Right forelimb (tissue), 1 donor: ENCODE results near the gene NAGPA.
"Not testable (repeated sequence)": the region's sequence is repeated elsewhere in the genome, so short reads cannot be mapped to it uniquely, and the experiment has no call there.

Experiments used
- DNase-seq: peaks from one replicate; pipeline ENCODE4 v3.0.0-alpha.2; 2018

The NAGPA gene

DNA sequence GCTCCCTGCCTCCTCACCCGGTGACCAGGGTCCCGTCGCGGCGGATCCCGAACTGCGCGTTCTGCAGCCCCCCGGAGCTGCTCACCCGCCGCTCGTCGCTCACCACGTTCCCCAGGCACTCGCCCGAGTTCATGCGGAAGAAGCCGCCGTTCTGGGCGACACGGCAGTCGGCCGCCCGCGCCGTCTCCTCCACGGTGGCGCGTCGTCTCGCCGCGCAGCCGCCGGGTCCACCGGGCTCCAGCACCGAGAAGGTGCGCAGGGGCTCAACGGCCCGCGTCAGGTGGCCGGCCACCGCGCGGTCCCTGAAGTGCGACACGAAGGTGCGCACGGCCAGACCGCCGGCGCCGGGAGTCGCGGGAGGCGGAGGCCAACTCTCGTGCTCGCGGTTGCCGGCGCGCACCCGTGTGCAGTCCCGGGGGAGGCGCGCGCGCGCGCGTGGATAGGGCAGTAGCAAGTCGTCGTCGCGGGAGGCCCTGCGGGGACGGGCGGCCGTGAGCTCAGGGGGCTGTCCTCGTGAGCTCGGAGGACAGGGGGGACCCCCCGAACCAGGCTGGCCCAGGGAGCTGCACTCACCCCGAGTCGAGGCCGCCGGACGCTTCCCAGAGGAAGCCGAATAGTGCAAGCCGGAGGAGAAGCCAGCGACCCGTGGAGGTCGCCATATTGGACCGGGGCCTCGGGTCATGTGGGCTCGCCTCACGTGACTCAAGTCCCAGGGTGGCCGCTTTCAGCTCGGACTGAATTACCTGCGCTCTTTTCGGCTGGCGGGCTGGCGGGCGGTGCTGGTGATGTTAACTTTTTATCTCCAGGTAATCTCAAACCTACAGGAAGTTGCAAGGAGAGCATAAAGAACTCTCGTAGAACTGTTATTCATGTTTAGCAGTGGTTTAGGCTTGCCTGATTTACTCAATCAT, at the start of gene NAGPA:
Gene NAGPA, minus strand, starts transcription at position 680 of the 911 bp plus-strand sequence. Its CDS starts 21 bp downstream, at position 659.
- peak; percentile 94 for DNase-seq

- not testable (repeated sequence) for DNase-seq
Observed at GRCh38 chr16:5080996-5081395, 47.3 kb upstream of the NAGPA start.

DNA sequence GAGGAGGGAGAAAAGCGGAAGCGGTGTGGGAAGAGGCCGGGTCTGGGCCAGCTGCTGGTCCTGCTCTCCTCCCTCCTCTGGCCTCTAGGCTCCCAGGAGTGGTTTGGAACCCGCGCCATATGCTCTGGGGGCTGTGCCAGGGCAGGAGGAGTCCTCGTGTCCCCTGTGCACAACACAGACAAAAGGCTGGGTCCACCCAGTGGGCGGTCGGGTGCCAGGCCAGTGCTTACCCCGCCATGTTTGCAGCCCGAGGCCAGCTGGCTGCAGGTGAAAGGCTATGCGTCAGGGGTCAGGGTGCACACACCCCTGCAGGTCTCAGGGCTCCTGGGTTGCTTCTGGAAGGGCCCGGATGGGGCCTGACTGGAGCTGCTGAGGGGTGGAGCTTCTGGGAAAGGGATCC, 46.7 kb upstream of the NAGPA start:
- not testable (repeated sequence) for DNase-seq

DNA sequence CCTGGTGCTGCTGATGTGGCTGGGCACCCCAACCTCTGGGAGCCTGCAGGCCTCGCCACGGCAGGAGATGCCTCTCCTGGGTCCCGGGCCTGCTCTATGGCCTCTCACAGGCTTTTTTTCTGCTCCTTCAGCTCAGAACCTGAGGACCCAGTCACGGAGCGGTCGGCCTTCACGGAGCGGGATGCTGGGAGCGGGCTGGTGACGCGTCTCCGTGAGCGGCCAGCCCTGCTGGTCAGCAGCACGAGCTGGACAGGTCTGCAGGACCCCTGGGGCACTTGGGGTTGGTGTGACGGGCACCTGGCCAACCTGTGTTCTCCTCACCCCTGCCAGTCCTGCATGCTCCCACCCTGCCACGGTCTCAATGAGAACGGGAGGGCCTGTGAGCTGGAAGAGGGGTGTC, 44.9 kb upstream of the NAGPA start:
- DNase-seq: no peak

- no peak for DNase-seq
Observed at GRCh38 chr16:5077304-5077703, 43.6 kb upstream of the NAGPA start.

DNA sequence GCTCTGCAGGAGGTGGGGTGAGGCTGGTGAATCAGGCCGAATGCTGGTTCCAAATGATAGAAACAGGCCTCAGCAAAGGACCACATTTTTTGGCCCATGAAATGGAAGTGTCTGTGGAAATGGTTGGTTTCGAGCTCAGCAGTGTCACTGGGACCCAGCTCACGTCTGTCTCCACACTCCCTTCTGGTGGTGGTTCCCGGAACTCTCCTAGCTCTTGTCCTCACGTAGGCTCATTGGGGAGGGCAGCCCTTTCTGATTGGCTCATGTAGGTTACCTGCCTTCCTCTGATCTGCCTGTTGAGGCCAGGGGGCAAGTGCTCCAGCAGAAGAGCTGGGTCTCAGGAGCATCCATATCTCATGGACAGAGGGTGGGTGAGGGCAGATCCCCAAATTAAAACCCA, 41.9 kb upstream of the NAGPA start:
- no peak for DNase-seq

GRCh38 chr16:5073771-5074170, 40.0 kb upstream of the NAGPA start:
- not testable (repeated sequence) for DNase-seq

GRCh38 chr16:5073279-5073629, 39.5 kb upstream of the NAGPA start:
- DNase-seq: no peak

DNA sequence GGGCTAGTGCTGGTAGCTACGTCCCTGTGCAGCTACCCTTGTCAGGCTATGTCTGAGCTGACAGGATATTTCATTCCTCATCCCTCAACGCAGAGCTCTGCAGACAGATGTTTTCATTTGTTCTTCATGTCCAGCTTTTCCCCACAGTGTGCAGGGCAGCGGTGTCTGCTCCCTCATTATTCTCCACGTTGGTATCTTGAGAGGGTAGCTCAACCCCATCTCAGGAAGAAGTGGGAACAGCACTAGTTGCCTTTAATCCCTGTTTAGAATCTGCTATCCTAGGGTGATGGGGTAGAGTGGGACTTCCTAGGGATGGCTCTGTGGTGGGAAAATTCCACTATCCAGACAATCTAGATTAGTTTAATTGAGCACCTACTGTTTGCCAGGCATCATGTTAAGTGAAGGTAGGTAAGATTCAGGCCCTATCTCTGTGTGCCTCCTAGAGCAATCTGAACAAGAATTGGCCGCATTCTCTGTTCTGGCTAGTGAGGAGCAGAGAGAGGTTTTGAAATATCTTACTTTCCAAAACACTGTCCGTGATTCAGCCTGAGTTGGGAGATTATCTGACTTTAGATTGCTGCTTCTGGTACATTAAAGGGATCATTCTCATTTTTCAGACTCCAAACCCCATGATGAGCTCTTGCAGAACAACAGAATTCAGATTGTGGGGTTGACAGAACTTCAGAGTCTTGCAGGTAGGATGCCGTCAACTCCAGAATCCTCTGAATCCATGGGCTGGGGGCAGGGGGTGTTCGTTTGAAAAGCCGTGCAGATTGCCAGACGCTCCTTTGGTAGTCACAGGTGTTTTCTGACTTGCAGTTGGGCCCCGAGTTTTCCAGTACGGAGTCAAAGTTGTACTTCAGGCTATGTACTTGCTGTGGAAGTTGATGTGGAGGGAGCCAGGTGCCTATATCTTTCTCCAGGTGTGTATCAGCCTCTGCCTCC, 38.9 kb upstream of the NAGPA start:
- no peak for DNase-seq

GRCh38 chr16:5071681-5072333, 38.1 kb upstream of the NAGPA start, which contains the start of gene ALG1:
TSS of gene ALG1 (plus strand) at chr16:5071843. CDS start at chr16:5071850, 7 bp downstream.
- DNase-seq: peak; percentile 94

- no peak for DNase-seq
Observed at GRCh38 chr16:5071341-5071680, 37.6 kb upstream of the NAGPA start.

DNA sequence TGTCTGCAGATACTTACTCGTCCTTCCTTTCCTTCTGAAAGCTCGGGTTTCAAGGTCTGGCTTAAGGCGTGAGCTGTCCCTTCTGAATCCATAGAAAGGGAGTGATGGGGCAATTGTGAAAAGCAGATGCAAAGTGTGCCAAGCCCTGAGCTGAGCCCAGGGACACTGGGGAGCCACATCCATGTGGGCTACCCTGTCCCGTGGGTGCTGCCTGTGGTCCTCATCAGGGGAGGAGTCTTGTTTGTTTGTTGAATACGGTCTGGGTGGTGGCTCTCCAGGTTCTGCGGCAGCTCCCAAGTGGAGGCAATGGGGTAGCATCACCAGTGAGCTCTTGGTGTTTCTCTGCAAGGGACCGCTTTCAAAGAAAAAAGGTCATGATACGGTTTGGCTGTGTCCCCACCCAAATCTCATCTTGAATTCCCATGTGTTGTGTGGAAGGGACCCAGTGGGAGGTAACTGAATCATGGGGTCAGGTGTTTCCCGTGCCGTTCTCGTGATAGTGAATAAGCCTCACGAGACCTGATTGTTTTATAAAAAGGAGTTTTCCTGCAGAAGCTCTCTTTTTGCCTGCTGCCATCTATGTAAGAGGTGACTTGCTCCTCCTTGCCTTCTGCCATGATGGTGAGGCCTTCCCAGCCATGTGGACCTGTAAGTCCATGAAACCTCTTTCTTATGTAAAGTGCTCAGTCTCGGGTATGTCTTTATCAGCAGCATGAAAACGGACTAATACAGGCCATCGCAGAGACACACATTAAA, 36.9 kb upstream of the NAGPA start:
- no peak for DNase-seq

GRCh38 chr16:5069854-5070253, 36.1 kb upstream of the NAGPA start:
- DNase-seq: no peak

DNA sequence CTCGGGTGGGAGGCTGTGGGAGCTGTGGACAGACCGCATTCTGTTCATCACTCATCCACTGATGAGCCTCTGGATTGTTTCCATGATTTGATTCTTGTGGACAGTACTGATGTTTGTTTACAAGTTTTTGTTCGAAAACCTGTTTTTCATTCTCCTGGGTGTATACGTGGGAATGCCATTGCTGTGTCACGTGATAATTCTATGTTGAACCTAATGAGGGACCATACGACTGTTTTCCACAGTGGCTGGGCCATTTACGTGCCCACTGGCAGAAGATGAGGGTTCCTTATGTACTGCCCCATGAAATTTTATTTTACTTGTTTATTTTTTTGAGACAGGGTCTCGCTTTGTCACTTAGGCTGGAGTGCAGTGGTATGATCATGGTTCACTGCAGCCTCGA, 35.3 kb upstream of the NAGPA start:
- DNase-seq: no peak

DNA sequence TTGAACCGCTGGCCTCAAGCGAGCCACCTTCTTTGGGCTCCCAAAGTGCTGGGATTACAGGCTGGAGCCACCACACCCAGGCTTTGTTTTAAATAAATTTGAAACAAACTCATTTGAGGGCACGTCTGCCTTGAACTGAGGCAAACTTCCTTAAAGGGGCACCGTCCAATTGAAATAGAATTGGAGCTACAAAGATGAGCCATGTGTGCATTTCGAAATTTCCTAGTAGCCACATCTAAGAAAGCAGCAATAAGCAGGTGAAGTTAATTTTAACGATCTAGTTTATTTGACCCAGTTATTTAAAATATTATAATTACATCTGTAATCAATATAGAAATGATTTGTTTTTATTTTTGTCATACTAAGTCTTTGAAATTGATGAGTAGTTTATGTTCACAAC, 32.8 kb upstream of the NAGPA start:
- no peak for DNase-seq

GRCh38 chr16:5065813-5066212, 32.1 kb upstream of the NAGPA start, which contains the start of gene C16orf89:
TSS of gene C16orf89 (minus strand) at chr16:5065956. CDS start at chr16:5065908, 48 bp downstream.
- no peak for DNase-seq

- no peak for DNase-seq
Observed at GRCh38 chr16:5065326-5065725, 31.6 kb upstream of the NAGPA start.

DNA sequence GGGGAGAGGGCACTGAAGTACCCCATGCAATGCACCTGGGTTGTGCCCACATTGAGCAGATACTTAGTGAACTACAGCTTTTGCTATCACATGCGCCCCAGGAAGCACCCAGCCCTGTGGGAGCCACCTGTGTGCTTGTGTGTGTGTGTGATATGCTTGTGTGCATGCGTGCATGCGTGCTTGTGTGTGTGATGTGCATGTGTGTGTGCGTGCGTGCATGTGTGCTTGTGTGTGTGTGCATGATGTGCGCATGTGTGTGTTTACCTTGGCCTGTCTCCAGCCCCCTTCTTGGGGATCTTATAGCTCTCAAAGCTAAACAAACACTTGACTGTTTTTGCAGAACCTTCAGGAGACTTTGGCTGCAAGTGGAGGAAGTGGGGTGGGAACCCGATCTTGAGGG, 31.2 kb upstream of the NAGPA start:
- DNase-seq: no peak

DNA sequence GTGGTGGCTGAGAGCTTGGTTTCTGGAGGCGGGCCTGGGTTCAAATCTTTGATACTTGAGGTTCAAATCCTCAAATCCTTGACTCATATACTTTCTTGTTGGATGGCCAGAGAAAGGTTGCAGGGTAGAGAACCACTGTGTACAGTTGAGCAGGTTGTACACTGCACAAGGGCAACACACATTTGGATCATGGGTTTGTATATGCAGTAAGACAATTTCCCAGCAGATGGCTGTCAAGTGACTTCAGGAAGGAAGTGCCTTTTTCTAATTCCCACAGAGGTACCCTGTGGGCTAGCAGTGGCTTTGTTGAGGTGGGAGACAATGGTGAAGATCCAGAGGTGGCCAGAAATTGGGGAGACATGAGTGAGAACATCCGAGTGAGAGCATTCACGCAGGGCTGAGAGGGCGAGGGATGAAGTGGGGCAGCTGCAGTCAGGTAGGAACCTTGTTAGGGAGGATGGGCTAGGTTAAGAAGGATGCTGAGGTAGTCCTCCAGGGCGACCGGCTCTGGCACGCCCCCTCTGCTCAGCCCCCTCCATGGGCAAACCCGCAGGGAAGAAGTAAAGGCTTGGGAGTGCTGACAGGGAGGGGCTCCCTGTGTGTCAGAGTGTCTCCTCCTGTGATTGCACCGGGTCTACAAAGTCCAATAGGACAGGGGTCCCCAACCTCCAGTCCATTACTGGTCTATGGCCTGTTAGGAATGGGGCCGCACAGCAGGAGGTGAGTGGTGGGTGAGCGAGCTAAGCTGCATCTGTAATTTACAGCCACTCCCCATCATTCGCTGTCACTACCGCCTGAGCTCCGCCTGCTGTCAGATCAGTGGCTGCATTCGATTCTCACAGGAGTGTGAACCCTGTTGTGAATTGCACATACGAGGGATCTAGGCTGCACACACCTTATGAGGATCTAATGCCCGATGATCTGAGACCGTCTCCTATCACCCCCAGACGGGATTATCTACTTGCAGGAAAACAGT, 29.3 kb upstream of the NAGPA start:
- no peak for DNase-seq

DNA sequence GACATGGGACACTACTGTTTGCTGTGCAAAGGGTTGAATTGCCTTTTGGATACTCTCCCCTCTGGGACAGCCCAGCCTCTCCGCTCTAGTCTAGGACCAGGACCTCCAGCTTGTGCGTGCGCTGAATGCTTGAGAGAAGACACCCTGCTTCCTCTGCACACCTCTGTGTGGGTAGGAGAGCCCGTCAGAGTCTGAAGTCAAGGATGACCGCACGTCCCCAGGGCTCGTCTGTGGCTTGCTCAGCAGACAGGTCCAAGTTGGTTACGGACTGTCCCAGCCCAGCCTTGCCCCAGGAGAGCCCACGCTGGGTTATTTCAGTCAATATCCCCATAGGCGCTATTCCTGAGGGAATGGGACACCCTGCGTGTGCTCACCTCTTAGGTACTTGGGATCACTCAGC, 28.3 kb upstream of the NAGPA start:
- DNase-seq: no peak

- no peak for DNase-seq
Observed at GRCh38 chr16:5060073-5060641, 26.4 kb upstream of the NAGPA start.
